HuH-7 (cell line): ENCODE measurements around the gene SLC39A1.

Experiments used
- DNase-seq: peaks from one replicate; pipeline ENCODE4 v3.0.0; 2011; ENCODE audit warnings: low spot score

Gene SLC39A1

DNA sequence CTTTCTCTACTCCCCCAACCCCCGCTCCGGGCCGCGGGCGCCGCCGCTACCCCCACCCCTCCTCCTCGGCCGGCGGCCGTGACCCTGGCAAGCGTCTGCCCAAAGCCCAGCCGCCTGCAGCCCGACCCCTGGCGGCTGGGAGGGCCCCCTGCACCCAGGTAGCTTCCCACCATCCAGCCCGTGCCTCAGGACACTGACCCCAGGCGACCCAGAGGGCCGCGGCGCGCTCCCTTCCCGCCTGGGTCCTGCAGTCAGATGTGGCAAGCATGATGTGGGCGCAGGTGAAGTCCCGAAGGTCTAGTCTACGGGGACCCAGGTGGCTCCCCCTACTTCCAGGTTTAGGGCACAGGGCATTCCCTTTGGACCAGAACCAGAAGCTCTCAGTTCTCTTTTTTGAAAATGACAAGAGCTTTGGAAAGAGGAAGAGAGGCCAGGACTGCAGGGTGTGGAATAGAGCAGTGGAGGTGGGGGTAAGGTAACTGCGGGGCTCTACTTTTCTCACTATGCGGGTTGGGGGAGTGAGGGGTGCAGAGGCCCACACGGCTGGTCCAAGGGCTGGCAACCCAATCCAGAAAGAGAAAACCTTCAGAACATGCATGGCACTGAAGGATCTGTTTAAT lies 16.6 kb downstream of the SLC39A1 start, which contains the start of gene DENND4B:
TSS of gene DENND4B (minus strand) at position 97 of the 620 bp plus-strand sequence. CDS start 2,344 bp downstream, outside the sequence.
- peak; percentile 100 for DNase-seq

DNA sequence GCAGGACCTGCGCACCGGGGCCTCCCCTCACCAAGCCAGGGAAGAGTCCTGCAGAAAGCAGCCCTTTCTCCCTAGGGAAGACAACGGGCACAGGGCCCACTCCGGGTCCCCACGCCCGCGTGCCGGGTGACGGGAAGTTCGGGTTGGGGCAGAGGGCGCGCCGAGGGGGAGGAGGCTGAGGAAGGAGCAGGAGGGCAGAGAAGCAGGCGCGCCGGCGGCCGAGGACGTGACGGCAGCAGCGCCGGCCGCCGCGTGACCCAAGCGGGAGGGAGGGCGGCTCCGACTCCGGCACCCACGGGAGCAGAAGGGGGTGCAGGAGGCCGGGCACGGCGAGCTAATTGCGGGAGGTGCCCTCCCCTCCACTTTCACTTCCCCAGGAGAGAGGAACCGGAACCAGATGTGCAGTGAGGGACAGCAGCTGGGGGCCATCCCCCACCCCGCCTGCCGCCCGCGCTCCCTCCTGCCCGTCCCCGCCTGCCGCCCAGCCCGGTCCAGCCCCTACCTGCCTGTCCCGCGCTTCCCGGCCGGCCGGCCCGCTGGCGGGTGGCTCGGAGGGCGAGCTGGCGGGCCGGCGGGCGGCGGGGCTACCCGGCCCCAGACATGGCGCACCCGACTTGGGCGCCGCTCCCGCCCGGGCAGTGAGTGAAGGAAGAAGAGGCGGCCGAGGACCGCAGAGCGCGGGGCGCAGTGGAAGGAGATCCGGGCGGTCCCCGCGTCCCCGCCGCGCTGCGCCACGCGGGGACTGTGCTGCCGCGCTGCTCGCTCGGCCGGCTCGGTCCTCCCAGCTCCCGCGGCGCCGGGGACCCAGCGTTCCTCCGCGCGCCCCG lies 17.3 kb downstream of the SLC39A1 start:
- peak; percentile 69 for DNase-seq

DNA sequence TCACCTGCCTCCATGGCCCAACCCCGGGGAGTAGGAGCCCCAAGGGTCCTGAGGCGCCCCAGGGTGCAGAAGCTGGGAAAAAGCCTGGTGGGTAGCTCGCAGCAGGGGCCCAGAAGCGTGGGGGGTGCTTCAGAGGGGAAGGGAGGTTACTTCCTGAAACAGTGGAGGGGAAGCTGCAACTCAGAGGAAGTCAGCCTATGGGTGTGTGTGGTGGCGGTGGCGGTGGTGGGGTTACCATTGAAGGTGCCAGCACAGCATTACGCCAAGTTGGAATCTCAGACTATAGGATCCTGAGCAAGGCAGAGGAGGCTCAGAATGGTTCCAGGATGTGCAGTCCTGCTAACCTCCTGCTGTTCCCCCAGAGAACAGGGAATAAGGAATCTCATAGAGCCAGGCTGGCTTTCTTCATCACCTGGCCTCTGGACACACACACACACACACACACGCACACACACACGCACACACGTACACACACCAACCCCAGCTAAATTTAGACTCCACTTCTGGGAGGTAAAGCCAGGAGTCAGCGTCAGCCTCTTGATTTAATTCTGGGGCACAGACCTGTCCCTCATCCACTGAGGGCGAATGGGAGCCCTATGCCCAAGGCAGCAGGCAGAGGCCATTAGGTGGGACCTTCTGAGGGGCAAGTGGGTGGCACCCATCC lies 18.1 kb downstream of the SLC39A1 start:
- no peak for DNase-seq

DNA sequence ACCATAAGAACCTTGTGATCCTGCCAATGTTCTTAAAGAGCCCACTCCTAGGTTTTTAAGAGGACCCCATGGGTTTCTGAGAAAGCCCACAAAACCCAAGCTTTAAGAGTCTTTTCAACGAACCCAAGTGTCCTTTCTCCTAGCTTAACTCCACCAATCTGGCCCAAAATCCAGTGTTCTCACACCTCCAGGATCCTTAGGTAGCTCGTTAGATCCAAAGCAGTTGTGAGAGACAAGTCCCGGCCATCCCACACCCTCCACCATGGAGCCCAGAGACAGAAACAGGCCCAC lies 18.6 kb downstream of the SLC39A1 start:
- DNase-seq: no peak

DNA sequence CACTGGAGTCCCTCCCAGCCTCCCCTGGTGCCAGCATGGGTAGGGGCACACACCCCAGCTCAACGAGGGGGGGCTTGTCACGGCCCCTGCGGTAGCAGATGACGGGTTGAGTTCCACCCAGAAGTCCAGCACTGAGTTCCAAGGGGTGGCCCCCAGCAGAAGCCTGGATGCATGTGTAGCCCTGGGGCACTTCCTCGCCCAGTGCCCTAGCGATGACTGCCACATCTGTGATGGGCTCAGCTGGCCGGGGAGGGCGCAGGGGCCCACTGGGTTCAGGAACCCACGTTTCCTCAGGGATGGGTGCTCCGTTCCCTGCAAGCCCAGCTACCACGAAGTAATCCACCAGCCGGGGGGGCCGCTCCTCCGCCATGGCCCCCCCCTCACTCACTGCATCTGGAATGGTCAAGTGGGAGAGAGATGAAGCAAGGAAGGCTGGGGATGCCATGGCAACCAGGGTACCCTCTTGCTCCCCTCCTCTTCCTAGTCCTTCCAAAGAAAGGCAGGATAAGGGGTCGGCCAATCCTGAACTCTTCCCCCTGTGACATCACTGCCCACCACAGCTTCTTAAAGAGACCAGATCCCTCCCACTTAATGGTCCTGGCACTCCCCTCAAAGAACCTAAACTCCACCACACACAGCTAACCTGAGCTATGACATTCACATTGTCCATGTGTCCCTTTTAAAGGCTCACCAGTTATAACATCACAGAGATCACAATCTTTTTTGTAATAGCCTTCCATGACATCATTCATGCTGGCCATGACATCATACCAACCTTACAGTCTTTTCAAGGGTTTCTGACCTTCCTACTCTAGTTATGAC lies 19.1 kb downstream of the SLC39A1 start:
- DNase-seq: no peak

DNA sequence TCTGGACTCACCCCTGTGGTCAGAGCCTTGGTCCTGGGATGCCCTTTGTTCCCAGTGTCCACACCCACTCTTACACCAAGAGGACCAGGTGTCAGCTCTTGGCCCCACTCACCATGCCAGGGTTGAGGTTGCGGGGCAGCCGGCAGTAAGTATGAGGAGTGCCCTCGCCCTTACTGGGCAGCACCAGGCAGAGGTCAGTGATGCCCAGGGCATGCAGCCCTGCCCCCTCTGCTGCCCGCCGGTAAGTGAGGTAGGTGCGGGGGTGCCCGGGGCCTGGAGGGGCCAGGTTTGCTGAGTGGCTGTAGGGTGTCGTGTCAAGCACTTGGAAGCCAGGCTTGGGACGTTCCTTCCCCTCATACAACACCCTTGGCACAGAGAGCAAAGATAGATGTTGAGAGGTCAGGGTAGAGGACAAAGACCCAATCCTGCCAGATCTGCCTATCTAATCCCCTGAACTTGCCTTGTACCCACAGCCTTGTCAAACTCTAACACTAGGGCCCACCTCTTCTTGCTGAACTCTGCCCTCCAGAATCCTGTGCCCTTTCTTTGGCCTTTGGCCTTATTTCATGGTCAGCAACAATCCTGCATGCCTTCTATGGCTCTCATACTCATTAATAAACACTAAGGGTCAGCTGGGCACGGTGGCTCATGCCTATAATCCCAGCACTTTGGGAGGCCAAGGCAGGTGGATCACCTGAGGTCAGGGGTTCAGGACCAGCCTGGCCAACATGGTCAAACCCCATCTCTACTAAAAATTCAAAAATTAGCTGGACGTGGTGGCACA lies 20.4 kb downstream of the SLC39A1 start:
- DNase-seq: no peak

DNA sequence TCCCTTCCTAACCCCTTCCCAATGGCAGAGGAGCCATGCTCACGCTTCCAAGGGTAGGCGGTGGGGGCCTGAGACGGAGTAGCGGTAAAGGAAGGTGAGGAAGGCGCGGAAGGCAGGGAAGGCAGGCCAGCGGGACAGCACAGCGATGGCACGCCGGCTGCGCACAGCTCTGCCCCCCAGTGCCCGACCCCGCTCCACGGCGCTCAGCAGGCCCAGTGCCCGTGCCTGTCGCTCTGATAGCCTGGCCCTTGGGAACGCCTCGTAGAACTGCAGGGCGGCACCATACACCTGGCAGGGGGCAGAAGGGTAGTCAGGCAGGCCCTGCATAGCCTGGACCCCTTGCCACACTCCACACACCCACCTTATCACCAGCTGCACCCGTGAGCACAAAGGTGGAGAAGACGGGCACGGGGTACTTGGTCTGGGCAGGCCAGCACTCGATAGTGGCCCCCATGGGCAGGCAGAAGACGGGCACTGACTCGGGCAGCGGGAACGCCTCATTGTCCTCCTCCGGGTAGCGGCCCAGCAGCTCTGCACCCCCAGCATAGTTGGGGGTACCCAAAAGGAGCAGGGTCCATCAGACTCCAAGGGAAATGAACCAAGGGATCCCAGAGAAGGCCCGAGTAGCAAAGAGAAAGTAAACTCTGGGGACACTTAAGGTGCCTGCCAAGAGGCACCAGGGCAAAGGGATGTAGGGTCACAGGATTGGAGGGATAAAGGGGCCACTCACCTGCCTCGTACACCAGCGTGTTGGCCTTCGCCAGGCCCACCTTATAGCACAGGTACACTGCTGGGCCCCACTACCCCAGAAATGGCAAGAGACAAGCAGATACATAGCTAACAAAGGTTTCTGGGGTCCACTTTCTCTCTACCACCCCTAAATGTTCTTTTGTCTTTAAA lies 21.3 kb downstream of the SLC39A1 start:
- no peak for DNase-seq

DNA sequence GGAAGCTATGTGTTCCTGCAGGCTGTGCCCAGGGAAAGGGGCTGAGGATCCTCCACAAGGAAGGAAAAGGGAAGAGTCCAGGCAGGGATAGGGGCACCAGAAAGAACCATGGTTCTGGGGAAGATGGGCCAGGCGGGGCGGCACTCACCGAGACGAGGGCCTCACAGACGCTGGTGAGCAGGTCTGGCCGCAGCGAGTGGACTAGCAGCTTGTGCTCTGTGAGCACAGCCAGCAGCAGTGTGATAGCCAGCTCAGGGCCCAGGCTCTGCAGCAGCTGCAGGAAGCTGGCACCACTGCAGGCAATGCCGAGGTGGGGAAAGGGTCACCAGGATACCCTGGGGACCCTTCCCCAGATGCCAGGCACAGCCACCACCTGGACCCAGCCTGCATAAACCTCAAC lies 22.6 kb downstream of the SLC39A1 start:
- no peak for DNase-seq

DNA sequence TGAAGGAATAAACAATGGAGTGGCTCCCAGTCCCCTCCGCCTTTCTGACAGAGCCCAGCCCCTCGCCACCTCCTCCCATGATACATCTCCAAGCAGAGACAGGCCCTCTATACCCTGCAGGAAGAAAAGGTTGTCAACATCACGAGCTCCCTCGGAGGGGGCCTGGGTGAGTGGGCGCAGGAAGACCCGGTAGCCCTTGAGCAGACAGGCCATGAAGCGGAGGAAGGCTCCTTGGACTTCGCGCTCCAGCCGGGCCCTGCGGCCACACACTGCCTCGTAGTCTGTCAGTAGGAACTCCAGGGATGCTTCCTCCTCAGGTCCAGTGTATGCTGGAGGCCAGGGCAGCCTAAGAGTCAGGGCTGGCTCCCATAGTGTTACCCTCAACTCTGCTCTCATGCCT lies 23.9 kb downstream of the SLC39A1 start:
- no peak for DNase-seq

DNA sequence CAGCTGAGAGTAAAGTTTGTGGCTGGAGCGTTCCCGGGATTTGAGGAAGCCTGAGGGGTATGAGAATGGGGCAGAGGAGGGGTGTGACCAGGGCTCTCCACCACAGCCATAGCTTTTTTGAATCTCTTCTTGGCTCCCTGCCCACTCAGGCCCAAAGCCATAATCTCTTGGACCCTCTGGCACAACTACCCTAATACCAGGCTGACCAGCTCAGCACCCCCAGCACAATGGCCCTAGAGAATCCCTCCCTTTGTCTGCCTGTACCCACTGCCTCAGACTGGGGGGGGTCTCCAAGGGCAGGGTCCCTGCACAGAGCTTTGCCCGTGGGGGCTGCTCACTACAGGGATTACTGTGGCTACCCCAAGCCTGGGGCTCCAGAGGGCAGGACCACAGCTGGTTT lies 24.3 kb downstream of the SLC39A1 start:
- no peak for DNase-seq

DNA sequence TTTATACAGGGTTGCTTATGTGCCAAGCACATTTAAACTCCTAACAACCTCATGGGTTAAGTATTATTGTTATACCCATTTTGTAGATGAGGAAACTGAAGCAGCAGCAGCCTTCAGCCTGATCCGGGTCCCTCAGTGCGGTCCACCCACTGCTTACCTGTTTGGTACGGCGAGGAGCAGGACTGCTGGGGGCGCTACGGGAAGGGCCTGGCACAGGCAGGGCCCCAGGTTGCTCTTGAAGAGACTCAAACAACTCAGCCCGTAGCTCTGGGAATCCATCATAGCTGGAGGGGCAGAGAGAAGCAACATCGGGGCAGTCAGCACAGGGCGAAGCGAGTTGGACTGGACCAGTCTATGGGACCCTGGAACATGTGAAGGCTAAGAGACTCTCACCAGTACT lies 26.0 kb downstream of the SLC39A1 start:
- no peak for DNase-seq

DNA sequence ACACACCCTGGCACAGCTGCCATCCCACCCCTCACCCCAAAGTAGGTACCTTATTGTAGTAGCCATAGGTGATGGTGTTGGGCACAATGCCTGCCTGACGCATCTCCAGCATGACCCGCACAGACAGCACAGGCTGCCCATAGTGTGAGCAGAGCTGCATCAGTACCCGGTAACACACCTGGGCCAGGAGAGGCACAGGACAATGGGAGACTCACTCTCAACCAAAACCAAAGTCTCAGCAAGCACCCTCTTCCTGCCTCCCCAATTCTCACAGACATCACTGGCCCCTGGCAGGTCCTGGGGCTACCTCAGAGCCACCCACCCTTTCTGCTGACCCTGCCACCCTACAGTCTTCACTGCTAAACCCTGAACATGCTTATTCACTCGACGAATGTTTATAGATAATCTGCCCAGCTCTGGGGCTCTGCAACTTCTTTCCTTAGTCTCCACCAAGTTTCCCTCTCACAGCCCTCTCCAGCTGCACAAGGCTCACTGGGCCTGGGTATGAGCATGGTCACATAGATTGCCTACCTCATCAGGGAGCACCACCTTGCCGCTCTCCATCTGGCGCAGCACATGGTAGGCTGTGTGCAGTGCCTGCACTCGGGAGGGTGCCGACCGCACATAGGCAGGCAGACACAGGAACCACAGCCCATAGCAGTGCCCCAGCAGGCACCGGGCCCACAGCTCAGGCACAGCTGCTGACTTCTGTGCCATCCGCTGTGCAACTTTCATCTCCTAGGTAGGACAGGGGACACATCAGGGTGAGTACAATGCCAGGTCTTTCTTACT lies 27.1 kb downstream of the SLC39A1 start:
- DNase-seq: no peak

DNA sequence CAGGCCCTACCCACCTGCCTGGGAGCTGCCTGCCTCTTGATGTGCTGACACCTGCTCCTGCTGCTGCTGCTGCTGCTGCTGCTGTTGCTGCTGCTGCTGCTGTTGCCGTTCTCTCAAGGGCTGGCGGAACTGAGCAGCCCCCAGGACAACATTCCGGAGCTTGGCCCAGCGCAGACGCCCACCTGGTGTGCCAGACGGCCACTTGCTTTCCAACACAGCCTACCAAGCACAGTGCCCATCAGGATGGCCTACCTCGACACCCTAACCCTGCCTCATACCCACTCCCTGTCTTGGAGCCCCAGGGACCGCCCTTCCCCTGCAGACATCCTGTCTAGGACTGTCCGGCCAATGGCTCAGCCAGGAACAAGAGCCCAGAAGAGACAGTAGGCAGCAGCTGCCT lies 28.6 kb downstream of the SLC39A1 start:
- no peak for DNase-seq

DNA sequence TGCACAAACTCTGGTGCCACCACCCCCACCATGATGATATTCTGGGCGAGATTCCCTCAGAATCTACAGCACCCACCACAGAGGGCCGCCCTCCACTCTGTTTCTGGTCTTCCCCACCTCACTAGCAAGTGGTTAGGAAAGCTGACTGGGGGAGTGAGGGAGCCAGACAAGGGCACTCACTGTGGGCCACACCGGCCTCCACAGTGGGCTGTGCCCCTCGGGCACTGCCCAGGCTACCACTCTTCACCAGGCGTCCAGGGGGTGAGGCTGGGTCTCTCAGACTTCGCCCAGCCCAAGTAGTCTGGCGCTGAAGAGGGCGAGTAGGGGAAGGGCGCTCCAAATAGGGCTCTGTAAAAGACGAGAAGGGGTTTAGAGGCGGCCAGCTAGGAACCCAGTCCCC lies 29.4 kb downstream of the SLC39A1 start:
- DNase-seq: no peak

DNA sequence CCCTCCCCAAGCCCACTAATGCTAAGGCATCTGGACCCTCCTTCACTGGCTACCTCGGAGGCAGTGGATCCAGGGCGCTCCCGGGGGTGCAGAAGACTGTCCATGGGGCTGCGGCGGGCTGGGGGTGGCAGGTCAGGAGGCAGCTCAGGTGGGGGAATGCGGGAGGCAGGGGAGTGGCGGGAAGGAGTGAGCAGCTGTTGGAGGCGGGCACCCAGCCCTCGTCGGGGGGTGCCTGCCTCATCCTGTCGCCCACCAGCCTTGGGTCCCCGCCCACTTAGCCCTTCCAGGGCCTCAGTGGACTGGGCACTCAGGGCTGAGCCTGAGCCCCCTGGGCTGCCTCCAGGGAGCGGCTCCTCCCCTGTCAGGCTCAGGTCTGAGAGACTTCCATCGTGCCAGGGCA lies 29.9 kb downstream of the SLC39A1 start:
- no peak for DNase-seq

DNA sequence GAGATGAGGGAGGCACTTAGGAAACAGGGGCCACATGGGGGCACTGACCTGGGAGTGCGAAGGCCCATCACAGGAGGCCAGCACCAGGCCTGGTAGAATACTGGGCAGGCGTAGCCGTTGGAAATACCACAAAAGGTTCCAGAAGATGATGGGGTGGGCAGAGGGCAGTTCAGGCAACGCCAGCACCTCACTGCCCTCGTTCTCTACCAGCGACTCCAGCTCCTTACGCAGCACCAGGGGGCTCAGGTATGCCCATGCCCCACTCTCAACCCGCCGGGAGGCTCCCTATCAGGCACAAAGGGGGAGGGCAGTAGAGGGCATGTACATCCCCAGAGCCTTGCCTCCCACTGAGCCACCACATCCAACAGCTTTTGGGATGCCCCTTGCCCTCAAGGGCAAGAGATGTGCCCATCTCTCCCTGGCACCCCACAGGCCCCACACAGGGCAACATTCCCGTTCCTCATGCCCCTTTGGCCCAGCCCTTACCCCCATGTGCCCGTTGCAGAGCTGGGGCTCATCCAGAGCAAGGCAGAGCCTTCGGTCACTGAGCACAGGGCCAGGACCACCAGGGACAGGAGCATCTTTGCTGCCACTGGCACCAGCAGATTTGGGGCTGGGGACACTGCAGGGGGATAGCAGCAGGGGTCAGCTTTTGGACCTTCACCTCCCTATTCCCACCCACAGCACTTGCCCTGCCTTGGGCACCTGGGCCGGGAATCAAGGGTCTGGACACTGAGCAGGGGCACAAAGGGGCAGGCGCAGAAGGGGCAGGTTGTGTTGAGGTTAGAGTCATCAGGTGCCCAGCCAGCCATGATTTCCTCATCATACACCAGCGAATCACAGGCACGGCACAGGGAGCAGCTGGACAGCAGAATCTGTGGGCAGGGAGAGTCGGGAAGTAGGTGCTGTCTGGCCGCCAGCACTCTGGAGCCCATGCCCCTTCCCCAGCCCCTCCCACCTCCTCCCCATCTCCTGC lies 30.9 kb downstream of the SLC39A1 start:
- no peak for DNase-seq

DNA sequence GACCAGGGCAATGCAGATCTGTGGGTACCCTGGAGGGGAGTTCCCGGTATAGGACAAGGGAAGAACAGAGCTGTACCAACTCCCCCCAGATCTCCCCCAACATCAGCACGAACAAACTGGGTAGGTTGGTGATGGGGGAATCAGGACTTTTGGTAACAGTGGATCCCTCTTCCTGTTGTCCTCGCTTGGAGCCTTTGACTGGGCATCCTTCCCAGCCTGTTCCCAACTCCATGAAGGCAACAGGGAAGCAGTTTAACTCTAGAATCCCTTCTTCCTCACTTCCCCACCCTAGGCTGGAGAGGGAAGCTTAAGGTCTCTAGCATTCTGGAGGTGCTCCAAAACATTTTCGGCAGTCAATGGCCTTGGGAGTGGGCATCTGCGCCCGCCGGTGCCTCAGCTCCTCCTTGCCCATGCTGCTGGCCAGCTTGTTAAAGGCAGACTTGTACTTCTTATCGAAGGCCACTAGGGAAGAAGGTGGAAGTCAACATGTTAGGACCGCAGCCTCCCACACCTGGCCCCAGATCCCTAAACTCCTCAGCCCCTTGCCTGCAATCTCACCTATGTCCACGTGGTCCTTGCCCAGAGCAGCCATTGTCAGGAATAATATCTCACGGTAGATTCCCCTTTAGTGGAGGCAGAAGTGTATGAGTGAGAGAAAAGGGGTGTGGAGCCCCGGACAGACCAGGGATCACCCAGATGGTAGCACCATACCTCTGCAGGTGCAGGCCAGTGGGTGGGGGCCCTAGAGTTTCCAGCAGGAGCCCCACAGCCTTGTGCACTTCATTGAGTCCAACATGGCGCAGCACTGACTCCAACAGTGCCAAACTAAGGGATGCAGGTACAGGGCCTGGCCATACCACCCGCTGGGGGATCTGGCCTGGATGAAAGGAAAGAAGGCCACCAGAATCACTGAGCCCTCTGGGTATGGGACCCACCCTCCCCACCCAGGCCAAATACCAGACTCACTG lies 33.1 kb downstream of the SLC39A1 start:
- DNase-seq: peak; percentile 8
